Activated CD4-positive, alpha-beta T cell treated with anti-CD3 and anti-CD28 coated beads, Interleukin-2, amount 50 U/mL, for 4 hours (primary cell): ENCODE results near the gene HDAC4.

Source experiments
- DNase-seq, 2 experiments: peaks; one replicate each; pipeline ENCODE4 v3.0.0-alpha.2; 2020

The HDAC4 gene

DNA sequence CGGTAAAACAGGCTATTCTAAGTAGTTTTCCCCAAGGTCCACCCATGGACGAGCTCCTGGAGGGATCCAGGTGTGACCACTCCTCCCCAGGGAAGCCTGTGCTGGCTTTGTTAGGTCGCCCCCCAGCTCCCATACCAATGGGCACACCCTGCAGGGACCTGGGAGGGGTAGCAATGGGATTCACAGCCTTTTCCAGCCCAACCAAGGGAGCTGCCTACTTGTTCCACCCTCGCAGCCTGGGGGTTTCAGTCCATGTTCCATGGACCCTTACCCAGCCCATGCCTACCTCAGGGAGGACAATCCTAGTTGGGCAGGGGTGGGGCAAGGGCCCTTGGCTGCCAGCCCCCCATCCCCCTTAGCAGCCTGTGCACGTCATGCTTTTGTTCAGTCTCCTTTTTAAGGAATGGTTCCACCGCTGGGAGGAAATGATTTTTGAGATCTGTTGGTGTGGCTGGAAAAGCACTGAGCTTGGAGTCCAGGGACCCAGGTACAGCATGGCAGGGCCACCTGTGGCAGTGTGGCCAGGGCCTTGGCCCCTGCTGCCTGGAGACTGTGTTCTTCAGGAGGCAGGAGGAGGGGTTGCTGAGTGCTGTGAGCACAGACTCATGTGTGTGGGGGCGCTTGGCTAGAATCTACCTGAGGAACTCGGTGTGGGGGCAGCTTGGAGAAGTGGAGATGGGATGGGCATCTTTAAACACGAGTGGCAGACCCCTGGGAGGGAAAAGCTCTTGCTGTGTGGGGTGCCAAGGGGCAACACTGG is 386.2 kb downstream of the HDAC4 start:
- no peak for DNase-seq

DNA sequence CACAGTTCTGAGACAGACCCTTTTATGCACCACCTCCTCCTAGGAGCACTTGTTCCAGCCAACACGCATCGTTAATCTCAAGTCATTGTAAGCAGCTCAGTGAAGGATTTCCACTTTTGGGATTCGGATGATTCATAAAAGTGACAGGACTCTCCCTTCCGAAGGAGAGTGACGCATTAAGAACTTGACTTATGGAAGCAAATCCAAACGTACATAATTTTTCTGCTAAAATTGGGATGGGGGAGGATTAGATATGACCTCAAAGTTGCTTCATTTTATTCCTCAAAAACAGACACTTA is 387.2 kb downstream of the HDAC4 start:
- no peak for DNase-seq

GRCh38 chr2:239012936-239013677 is 387.7 kb downstream of the HDAC4 start:
- no peak for DNase-seq

DNA sequence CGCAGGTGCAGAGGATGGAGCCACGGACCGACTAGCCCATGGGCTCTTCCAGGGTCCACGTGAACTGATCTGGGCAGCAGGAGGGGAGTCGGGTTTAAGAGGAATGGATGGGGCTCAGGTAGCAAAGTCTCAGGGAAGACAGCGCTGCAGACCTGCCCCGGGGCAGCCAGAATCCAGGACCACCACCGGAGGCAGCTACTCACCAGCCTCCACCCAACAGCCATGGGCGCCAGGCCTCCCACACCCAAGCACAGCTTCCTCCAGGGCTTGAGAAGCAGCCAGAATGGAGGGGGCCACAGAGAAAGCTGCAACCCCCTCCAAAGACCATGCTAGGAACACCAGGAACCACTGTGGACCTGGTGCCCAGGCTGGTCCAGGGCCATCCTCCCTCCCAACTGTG is 388.6 kb downstream of the HDAC4 start:
- no peak for DNase-seq

GRCh38 chr2:239009589-239009961 is 391.2 kb downstream of the HDAC4 start:
- no peak for DNase-seq

DNA sequence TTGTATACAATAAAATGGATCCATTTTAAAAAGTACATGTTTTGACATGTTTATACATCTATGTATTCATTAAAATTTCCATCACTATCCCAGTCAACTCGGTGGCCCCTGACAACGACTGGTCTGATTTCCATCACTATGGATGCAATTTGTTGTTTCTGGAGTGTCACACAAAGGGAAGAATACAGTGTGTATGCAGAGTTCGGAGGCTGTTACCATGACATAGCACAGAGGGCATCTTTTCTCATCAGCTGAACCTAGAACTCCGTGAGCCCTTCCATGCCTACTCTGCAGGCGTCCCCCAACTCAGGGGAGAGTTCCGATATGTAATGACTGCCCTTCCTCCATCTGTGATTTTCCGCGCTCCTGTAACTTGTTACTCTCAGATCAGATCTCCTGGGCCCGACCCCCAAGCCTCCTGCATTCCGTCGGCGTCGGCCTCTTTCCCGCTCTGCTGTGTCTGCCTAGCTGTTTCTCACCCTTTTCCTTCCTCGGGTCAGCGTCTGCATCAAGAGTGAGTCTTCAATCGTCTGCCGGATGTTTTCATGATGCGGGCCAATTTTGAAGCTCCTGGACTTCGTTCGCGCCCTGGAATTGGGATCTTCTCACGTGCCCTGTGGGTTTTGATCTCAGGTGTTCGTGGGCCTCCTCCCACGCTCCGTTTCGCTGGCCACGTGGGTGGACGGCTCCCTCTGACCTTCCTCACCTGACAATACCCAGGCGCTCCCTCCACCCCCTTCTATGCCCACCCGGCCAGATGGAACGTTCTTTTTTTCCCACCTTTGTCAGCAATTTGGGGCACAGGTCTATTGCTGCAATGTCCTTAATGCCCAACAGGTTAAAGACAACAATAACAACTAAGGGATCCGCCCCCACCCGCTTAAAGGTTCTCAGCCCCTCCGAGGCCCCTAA is 391.9 kb downstream of the HDAC4 start:
- no peak for DNase-seq

GRCh38 chr2:239008004-239008403 is 392.8 kb downstream of the HDAC4 start:
- DNase-seq = no peak

- DNase-seq = no peak
These were observed 394.1 kb downstream of the HDAC4 start for GRCh38 chr2:239006622-239007285.

DNA sequence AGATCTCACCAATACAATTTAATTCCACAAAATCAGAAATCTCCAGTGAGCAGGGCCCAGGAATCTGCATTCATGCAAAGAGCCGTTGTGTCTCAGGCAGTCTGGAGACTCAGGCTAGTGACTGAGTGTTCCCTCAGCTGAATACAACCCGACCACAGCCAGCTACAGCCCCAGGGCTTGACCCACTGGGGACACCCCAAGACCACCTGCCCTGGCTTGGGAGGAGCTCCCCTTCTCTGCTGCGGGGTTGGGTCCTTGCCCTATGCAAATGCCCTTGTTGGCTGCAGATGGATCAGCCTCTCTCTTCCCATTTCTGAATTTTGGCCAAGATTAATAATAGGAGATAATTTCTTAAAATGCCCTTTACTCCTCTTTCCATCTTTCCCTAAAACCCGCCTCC is 395.2 kb downstream of the HDAC4 start:
- DNase-seq = no peak

- DNase-seq = no peak
These were observed 396.4 kb downstream of the HDAC4 start for GRCh38 chr2:239004274-239005015.

DNA sequence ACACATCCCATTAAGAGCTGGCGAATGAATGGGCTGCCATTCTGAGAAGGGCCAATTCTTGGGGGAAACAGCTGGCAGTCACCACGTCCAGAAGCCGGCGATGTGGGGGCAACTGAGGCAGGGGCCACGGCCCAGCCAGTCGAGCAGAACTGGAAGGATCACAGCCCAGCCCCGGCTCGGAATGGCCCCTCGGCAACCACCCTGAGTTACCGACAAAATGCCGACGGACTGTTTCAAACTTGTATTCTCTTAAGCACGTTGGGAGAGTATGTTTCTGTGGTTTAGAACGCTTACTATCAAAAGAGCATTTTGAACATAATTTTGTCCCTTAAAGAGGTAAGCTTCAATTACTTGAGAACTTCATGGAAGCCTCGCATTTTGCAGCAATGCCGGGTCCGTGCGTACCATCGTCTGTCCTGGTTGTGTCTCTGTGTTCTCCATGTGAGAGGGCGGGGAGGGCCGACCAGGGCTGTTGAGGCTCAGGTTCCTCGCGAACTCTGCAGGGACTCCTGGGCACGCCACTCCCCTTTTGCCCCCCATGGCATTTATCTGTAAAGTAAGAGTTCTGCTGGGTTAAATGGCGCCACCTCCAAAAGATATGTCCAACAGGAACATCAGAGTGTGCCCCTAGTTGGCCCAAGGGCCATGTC is 397.1 kb downstream of the HDAC4 start:
- DNase-seq = no peak

GRCh38 chr2:239002954-239003623 is 397.7 kb downstream of the HDAC4 start:
- no peak for DNase-seq

DNA sequence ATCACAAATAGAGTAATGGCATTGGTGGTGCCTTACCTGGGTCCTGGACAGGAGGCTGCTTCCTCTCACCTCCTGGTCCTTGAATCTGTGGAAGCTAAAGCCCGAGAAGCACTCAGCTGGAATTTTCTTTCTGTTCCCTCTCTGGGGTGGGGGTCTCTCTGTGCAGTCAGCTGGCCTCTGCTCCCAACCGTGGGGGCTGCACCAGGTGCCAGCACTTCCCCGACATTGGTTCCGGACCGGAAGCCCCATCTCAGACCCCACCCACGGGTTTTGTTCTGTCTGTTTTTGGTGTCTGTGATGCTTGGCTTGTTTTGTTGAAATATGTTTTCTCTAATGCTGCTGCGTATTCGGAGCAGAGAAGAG is 398.2 kb downstream of the HDAC4 start:
- no peak for DNase-seq

DNA sequence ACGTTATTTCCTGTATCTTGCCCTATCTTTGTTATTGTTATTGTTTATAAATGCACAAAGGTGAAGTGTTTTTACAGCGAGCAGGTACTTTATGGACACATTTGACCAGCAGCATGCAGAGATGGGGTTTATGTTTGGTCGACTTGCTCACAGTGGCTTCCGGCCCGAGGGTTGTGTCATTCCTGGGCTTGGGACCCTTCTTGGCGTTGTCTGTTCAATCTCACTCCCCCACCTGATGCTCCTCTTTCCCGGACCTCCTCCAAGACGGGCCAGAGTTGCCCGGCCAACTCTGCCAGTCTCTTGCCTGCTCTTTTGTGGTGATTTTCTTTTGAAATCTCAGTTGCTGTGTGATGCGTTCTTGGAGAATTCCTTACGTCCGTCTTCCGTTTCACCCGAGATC is 399.0 kb downstream of the HDAC4 start:
- DNase-seq = no peak

DNA sequence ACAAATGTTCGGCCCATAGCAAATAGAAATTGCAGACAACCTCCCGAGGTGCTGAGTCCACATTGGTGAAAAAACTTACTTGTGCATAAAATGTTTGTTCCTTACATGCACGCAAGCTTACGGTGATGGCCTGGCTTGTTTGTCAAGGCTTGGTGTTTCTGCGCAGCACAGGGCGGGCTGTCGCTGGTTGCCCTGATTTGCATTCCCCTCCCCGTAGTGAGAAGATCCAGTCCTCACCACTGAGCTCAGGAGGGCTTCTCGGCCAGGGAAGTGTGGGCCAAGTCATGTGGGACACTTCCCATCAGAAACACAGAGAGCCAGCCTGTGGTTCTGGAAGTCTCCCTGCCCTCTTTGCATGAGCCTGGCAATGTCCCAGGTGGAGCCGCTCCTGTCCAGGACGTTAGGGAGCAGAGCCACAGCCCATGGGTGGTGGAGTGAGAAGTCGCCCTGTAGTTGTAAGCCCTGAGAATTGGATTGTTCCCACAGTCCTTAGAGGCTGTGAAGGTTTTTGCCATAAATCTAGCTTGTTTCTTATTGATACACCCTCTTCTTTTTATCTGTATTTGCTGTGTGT is 400.2 kb downstream of the HDAC4 start:
- DNase-seq = no peak

GRCh38 chr2:239000089-239000488 is 400.7 kb downstream of the HDAC4 start:
- DNase-seq = no peak

DNA sequence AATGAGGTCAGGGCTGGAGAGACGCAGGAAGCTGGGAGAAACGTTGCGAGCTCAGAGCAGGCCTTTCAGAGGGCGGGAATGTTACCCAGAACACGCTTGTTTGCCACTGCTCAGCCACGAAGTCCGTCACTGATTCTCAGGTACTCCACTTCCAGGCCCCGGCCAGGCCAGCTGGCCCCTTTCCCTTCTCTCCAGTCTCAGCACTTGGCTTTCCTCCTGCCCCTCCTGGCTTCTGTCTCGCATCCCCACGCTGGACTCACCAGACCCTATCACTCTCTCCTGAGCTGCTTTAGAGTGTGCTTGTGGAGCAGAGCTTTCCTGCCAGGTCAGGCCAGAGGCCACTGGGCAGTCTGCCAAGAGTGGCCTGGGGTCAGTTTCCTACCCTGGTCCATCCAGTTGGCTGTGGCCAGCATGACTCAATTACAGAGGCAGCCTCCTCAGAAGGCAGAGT is 401.5 kb downstream of the HDAC4 start:
- DNase-seq = no peak

DNA sequence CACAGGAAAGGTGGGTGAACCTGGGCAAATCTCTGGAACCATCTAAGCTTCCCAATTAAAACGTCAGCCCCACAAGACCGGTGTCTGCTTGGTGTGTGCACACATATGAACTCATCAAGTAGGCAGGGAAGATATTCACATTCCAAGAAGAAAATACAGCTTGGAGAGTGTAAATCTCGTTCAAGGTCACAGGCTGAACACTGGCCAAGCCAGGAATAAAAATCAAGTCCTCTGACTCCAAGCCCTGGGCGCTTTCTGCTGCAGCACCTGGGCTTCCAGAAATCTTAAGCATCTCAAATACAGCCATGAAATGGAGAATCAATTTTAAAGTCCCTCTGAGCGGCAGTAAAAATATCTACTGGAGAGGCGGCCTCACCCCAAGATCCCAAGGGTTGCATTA is 402.0 kb downstream of the HDAC4 start:
- no peak for DNase-seq
